ENCODE results near the gene SMG6.
"Not testable (repeated sequence)": the region's sequence is repeated elsewhere in the genome, so short reads cannot be mapped to it uniquely, and the experiment has no call there.

SMG6 gene

DNA sequence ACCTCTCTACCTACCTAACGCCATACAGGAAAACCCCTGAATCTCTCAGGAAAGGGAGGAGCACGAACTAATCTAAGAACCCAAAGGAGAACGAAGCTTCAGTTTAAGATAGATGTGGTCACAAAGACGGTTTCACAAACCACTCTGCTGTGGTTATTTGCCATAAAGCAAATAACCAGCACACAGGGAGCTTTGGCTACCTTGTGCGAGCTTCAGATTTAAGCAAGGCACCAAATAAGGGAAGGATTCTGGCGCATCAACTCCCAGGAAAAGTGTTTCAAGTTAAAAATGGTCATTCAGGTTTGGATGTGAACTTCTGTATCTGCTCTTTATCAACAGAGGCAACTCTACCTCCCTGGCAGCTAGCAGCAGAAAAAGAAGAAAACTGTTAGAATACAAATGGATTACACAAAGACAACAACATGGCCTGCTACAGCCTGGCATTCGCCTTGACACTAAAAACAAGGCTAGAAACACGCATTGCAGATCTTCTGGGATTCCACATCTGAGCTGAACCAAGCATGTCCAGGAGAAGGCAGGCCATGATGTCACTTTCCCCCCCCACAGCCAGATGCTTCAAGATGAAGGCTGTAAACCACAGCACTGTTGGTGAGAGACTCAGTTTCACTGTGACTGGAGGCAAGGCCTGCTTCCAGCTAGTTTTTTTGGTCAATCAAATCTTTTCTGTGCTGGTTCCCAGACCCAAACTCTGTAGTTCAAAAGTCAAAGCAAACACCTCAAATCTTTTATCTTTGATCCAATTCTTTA lies 43.6 kb downstream of the SMG6 start:
- Histone ChIP-seq H3K27me3 (no peaks in the 10 kb centered on the region), H3K27ac (no peak overlapping the region), H3K4me1 (peaks cover 0 to 39% (median 26%) of the 10 kb centered on the region in 4 donors), H3K4me3 (no peak overlapping the region), H3K9me3 (no peaks in the 10 kb centered on the region), H3K36me3 (peaks cover 0 to 6% (median 0%) of the 10 kb centered on the region in 3 donors)
- TF ChIP-seq, protein P1, sequence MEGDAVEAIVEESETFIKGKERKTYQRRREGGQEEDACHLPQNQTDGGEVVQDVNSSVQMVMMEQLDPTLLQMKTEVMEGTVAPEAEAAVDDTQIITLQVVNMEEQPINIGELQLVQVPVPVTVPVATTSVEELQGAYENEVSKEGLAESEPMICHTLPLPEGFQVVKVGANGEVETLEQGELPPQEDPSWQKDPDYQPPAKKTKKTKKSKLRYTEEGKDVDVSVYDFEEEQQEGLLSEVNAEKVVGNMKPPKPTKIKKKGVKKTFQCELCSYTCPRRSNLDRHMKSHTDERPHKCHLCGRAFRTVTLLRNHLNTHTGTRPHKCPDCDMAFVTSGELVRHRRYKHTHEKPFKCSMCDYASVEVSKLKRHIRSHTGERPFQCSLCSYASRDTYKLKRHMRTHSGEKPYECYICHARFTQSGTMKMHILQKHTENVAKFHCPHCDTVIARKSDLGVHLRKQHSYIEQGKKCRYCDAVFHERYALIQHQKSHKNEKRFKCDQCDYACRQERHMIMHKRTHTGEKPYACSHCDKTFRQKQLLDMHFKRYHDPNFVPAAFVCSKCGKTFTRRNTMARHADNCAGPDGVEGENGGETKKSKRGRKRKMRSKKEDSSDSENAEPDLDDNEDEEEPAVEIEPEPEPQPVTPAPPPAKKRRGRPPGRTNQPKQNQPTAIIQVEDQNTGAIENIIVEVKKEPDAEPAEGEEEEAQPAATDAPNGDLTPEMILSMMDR (IDR thresholded peaks at IDR 0.05): no peak
- intact Hi-C loops (cut with DNase I; ENCODE audit: low total_unique reads): no loop called here
- no peak for DNase-seq

DNA sequence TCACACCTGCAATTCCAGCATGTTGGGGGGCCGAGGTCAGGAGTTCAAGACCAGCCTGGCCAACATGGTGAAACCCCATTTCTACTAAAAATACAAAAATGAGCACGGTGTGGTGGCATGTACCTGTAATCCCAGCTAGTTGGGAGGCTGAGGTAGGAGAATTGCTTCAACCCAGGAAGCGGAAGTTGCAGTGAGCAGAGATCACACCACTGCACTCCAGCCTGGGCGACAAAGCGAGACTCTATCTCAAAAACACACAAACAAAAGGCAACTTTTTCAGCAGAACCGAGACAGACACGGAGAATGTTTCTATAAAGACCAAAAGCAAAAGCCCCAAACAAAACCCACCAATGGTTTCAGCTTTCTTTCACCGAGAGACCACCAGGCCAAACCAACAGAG lies 44.8 kb downstream of the SMG6 start:
- not testable (repeated sequence) for H3K4me3 ChIP-seq

DNA sequence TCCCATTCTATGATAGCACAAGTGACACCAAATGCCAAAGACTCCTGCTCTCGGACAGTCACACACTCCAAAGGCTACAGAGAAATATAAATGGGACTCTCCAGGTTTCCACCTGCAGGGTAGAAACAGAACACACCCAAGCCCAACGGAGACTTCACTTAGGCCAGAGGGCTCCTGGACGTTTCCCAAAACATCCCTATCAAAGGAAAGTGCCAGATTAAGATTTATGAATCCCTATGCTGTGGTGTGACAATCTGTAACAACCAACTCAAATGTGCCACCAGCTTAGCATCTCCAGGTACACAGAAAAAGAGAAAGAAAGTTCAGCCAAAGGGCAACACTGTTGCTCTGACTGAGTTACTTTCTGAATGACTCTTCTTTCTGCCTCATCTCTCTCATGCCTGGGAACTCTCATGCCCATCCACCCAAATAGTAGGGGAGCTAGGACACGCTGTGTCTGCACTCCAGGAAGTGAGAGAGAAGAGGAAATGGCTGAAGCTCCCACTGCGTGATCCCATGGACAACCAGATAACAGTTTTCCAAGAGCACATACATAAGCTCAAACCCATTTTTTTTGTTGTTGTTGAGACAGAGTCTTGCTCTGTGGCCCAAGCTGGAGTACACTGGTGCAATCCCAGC lies 49.7 kb downstream of the SMG6 start:
- Histone ChIP-seq H3K27me3 (no peaks in the 10 kb centered on the region), H3K9me3 (no peaks in the 10 kb centered on the region), H3K27ac (no peak overlapping the region), H3K36me3 (peaks cover 0 to 29% (median 0%) of the 10 kb centered on the region in 3 donors), H3K4me3 (no peak overlapping the region), H3K4me1 (no peaks in the 10 kb centered on the region)
- intact Hi-C loops (cut with DNase I; ENCODE audit: low total_unique reads): no loop called here
- TF ChIP-seq, protein P1 (IDR thresholded peaks at IDR 0.05): no peak
- DNase-seq: no peak

More for the DNA sequence above, 44.8 kb downstream of the SMG6 start:
- H3K9me3 ChIP-seq; H3K27ac ChIP-seq; intact Hi-C loops (cut with DNase I; ENCODE audit: low total_unique reads); H3K27me3 ChIP-seq; DNase-seq: not testable (repeated sequence)
- Histone ChIP-seq H3K36me3 (peaks cover 0 to 13% (median 0%) of the 10 kb centered on the region in 3 donors), H3K4me1 (peaks cover 0 to 28% (median 20%) of the 10 kb centered on the region in 4 donors)

DNA sequence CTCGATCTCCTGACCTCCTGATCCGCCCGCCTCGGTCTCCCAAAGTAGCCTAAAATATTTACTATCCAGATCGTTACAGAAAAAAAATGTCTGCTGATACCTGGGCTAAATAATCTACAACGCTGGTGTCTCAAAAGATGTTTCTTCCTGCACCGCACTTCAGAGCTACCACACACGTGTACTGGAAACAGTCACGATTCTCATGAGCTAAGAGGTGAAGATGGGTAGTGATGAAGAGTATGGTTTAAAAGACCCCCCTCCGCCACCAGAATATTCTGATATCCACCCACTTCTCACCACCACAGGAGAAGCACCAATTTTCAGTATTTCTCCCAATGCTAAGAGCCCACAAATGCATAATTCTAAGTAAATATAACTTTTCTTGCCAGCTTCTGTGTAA lies 50.2 kb downstream of the SMG6 start:
- TF ChIP-seq, protein P1 (IDR thresholded peaks at IDR 0.05): no peak
- Histone ChIP-seq H3K4me1 (no peaks in the 10 kb centered on the region), H3K9me3 (no peaks in the 10 kb centered on the region), H3K27ac (no peak overlapping the region), H3K4me3 (no peak overlapping the region), H3K36me3 (peaks cover 0 to 29% (median 0%) of the 10 kb centered on the region in 3 donors), H3K27me3 (no peaks in the 10 kb centered on the region)
- intact Hi-C loops (cut with DNase I; ENCODE audit: low total_unique reads): no loop called here
- no peak for DNase-seq

GRCh38 chr17:2251098-2251497 lies 52.5 kb downstream of the SMG6 start:
- Histone ChIP-seq H3K4me3 (no peak overlapping the region), H3K4me1 (no peaks in the 10 kb centered on the region)
- TF ChIP-seq, protein P1 (IDR thresholded peaks at IDR 0.05): no peak

More at GRCh38 chr17:2251098-2251497, 52.5 kb downstream of the SMG6 start:
- no peaks in the 10 kb centered on the region for H3K9me3 ChIP-seq
- H3K27ac ChIP-seq: no peak overlapping the region
- peaks cover 0 to 34% (median 0%) of the 10 kb centered on the region in 3 donors for H3K36me3 ChIP-seq
- no peak for DNase-seq
- H3K27me3 ChIP-seq: no peaks in the 10 kb centered on the region
- intact Hi-C loops (cut with DNase I; ENCODE audit: low total_unique reads): no loop called here
